Activated CD8-positive, alpha-beta memory T cell treated with anti-CD3 and anti-CD28 coated beads, Interleukin-2, amount 50 U/mL, for 1 hour (primary cell): ENCODE data around the gene MAP3K10.
"Not testable (repeated sequence)": the region's sequence is repeated elsewhere in the genome, so short reads cannot be mapped to it uniquely, and the experiment has no call there.

Experiments used
- DNase-seq: peaks from one replicate; pipeline ENCODE4 v3.0.0-alpha.2; 2020; ENCODE audit errors: extremely low read depth

The MAP3K10 gene

DNA sequence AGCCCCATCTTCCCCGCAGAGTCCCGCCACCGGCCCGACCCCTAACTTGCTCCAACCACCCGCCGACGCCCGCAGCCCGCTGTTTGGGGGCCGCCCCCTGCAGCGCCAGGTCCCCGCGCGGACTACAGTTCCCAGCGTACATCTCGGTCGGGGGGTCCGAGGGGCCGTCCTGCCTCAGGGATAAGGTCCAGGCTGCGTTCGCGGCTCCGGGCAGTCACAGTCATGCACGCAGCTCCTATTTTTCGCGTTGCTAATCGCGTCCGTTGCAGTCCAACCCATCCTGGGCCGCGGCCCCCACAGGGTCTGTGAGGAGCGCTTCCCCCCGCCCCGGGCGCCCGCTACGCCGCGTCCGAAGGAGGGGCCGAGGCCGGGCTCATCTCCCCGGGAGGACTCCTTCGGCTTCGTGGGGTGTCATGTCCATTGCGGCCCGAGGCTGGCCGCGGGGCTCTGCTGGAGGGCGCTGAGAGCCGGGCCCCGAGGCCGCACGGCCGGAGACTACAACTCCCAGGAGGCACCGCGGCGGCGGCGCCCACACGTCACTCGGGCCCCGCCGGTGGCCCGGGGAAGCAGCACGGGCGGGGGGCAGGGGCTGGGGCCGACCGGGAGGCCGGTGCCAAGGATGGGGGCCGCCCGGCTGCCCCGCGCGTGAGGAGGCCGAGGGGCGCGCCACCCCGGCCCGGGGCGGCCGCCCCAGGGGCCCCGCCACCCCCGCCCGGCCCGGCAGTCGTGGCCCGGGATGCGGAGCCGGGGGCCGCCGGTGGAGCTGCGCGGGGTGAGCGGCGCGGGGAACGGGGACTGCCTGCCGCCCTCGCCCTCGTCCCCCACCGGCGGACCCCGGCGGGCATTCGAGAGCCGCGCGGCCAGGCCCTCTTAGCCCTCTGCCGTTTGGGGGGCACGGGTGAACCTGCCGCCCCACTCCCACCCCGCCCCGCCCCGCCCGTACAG, at the start of gene MAP3K10:
MAP3K10 (plus strand) TSS at position 536 of the 945 bp plus-strand sequence. CDS start 606 bp downstream, outside the sequence.
- DNase-seq: peak; percentile 13

DNA sequence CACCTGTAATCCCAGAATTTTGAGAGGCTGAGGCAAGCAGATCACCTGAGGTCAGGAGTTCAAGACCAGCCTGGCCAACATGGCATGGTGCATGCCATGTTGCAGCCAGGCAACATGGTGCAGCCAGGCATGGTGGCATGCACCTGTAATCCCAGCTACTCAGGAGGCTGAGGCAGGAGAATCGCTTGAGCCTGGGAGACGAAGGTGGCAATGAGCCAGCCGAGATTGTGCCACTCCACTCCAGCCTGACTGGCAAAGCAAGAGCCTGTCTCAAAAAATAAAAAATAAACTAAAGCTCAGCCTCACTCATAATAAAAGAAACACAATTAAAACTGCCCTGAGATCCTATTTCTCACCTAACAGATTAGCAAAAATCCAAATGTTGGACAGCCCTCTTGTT, 49.7 kb upstream of the MAP3K10 start:
- DNase-seq: no peak

DNA sequence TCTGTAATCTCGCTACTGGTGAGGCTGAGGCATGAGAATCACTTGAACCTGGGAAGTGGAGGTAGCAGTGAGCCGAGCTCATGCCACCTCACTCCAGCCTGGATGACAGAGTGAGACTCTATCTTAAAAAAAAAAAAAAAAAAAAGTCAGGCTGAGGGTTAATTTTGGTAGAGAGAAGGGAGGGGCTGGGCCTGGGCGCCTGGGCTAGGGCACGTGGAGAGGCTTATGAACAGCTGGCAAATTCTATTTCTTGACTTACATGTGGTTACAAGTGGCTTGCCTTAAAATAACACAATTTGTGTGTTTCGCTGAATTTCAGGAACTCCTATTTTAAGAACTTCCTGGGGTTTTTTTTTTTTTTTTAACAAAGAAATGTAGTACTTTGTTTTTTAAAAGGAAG, 47.6 kb upstream of the MAP3K10 start:
- DNase-seq: no peak

DNA sequence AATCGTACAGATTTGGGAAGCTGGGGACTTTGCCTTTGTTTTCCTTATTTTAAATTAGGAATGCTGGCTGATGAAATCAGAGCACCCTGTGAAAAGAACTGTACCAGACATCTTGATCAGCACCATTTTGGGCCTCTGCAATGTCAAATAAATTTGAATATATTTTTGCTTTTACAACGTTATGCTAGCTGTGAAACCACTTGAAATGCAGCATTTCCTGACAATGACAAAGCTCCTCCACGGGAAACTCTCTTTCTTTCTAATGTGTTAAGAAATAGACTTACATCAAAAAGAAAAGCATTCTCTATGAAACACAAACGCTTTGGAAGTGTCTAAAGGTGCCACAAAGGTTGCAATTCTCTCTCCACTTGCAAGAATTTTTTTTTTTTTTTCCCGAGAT, 47.1 kb upstream of the MAP3K10 start:
- no peak for DNase-seq

DNA sequence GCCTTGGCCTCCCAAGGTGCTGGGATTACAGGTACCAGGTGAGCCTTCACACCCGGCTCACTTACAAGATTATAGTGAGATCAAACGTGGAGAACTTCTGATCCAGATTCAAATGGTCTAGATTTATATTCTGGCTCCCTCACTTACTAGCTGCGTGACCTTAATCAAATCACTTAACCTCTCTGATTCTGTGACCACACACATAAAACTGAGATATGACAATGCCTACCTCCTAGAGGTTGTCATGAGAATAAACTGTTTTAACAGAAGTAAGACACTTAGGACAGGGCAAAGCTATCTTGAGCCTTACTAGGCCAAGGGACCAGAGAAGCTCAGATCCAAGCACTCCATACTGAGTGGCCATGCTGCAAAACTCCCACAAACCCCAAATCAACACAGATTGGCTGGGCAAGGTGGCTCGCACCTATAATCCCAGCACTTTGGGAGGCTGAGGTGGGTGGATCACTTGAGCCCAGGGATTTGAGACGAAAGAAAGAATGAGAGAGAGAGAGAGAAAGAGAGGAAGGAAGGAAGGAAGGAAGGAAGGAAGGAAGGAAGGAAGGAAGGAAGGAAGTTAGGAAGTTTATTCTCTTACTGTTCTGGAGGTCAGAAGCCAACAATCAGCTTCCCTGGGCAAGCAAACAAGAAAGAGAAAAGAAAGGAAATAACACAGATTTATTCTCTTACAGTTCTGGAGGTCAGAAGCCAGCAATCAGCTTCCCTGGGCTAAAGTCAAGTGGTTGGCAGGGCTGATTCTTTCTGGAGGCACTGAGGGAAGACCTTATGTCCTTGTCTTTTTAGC, 46.1 kb upstream of the MAP3K10 start:
- DNase-seq: no peak

DNA sequence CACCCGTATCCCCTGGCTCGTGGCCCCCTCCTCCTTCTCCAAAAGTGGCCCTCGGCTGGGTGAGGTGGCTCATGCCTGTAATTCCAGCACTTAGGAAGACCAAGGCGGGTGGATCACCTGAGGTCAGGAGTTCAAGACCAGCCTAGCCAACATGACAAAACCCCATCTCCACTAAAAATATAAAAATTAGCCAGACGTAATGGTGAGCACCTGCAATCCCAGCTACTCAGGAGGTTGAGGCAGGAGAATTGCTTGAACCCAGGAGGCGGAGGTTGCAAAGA, 45.5 kb upstream of the MAP3K10 start:
- not testable (repeated sequence) for DNase-seq

DNA sequence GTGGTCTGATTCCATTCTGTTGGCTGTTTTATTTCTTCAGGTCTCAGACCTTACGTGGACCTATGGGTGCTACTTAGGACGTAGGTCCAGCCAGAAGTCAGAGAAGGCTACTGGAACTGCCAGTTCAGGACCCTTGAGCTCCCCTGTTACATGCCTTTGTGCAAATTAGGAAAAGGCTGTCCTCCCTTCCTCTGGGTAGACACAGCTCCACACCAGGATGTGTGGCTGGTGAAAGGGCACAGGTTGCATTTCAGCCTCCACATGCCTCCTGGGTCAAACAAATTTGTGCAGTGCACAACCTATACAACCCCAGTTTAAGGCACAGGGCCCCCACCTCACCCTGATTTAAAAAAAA, 43.9 kb upstream of the MAP3K10 start:
- no peak for DNase-seq

DNA sequence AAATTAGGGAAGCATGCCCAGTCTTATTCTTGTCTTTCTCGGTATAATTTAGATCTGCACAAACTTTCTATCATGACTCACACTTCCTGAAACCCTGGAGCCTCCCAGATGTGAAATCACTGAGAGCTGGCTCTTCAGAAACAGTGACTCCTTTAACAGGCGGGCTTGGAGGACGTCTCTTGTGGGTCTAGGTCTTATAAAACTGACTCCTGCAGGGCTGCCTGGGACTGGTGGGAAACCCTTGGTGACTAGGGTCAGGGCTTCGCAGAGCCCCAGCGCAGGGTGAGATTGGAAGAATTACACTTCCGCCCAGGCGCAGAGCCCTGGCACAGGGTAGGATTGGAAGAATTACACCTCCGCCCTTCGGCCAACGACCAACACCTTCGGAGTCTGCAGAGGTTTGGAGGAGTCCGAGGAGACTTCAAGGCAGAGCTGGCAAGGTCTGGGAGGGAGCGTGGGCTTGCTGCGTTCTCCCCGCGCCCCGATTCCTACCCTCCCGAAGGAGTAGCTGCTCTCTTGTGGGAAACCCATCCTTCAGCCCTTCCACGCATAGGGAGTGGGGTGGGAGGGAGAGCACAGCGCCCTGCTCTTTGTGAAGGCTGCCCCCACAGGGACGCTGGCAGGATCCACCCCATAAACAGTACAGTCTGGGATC, 43.4 kb upstream of the MAP3K10 start:
- DNase-seq: no peak

DNA sequence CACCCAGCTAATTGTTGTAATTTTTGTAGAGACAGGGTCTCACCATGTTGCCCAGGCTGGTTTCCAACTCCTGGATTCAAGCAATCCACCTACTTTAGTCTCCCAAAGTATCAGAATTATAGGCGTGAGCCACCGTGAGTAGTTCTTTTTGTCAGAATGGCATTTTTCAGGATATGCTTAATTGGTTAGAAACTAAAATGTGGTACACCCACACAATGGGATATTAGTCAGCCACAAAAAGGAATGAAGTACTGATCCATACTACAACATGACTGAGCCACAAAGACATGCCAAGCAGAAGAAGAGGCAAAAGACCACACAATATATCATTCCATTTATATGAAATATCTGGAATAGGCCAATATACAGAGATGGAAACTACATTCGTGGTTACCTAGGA, 41.7 kb upstream of the MAP3K10 start:
- DNase-seq: no peak

DNA sequence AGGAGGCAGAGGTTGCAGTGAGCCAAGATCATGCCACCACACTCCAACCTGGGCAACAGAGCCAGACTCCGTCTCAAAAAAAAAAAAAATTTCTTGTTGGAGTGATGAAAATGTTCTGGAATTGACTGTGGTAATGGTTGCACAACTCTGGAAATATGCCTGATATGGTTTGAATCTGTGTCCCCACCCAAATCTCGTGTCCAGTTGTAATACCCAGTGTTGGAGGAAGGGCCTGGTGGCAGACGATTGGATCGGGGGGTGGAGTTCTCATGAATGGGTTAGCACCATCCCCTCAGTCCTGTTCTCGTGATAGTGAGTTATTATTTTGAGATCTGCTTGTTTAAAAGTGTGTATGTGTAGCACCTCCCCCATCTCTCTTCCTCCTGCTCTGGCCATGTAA, 41.1 kb upstream of the MAP3K10 start:
- no peak for DNase-seq

DNA sequence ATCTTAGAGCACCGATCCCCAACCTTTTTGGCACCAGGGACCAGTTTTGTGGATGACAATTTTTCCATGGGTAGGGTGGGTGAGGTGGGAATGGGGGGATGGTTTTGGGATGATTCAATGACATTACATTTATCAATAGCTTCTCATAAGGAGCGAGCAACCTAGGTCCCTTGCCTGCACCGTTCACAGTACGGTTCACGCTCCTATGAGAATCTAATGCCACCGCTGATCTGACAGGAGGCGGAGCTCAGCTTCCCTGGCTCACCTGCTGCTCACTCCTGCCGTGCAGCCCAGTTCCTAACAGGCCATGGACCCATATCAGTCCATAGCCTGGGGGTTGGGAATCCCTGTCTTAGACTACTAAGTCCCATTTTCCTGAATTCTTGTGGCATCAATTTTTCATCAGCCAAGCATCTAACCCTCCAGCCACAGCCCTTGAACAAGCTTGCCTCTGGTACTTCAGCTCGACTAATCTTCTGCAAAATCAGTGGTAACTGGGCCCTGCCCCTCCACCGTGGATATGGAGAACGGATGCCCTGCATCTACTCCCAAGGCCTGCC, 37.0 kb upstream of the MAP3K10 start:
- DNase-seq: no peak

DNA sequence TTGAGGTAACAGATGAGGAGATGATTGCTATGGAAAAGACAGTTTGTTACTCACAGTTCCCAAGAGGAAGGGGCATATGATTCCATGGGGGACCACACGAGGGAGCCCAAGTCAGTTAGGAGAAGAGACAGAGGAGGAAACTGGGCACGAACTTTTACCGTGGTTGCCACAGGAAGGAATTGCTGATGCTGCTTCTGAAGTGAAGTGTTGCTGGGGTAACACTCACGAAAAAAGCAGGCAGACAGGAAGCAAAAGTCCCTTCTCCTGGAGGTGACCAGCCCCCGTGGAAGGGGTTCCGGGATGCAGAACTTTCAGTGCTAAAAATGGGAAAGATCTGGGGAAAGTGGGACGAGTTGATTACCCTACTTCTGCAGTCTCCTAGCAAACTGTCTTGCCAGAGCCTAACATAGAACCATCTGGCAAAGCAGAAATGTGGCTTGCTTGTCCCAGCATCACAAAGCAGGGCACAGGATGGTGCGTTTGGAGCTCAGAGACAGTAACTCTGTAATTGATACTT, 35.4 kb upstream of the MAP3K10 start:
- no peak for DNase-seq

DNA sequence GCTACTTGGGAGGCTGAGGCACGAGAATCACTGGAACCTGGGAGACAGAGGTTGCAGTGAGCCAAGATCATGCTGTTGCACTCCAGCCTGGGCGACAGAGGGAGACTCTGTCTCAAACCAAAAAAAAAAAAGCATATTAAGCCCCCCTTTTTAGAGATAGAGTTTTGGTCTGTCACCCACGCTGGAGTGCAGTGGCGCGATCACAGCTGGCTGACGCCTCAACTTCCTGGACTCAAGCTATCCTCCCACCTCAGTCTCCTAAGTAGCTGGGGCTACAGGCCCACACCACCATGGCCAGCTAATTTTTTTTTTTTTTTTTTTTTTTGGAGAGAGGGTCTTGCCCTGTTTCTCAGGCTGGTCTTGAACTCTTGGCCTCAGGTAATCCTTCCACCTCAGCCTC, 34.2 kb upstream of the MAP3K10 start:
- DNase-seq: no peak

DNA sequence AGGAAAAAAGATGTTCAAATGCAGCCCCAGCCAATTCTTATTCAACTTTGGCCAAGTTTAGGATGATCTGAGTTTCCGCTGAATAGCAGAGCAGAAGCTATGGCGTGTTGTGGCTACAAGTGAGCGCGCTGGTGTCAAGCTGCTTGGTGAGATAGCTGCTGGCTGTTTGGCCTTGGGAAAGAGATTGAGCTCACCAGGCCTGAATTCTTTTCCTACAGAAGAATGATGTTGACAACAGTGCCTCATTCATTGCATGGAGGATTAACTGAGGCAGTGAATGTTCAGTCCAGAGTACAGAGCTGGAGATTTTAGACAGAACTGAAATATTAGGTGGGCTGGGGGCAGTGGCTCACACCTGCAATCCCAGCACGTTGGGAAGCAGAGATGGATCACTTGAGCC, 31.5 kb upstream of the MAP3K10 start:
- DNase-seq: no peak

DNA sequence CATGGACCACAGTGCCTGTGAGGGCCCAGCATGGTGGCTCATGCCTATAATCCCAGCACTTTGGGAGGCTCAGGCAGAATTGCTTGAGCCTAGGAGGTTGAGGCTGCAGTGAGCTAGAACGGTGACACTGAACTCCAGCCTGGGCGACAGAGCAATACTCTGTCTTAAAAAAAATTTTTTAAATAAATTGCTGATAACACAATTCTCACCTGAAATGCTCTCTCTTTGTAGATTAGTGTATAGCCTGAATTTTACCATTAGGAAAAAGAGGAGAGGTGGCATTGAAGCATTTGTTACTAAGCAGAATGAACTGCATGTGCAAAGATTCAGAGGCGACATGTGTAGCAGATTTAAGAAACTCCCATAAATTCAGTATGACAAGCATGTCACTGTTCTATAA, 29.1 kb upstream of the MAP3K10 start:
- DNase-seq: no peak

DNA sequence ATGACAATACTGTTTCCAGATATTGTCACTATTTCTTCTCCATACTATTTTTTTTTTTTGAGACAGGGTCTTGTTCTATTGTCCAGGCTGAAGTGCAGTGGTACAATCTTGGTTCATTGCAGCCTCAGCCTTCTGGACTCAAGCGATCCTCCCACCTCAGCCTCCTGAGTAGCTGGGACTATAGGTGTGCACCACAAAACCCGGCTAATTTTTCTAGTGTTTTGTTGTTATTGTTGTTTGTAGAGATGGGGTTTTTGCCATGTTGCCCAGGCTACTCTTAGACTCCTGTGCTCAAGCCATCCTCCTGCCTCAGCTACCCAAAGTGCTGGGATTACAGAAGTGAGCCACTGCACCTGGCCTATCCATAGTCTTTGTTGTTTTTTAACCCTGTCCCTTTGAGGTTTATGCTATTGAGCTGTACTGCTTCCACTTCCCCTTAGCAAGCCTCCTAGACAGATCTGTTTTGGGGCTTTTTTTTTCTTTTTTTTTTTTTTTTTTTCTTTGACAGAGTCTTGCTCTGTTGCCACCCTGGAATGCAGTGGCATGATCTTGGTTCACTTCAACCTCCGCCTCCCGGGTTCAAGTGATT, 27.6 kb upstream of the MAP3K10 start:
- DNase-seq: no peak

DNA sequence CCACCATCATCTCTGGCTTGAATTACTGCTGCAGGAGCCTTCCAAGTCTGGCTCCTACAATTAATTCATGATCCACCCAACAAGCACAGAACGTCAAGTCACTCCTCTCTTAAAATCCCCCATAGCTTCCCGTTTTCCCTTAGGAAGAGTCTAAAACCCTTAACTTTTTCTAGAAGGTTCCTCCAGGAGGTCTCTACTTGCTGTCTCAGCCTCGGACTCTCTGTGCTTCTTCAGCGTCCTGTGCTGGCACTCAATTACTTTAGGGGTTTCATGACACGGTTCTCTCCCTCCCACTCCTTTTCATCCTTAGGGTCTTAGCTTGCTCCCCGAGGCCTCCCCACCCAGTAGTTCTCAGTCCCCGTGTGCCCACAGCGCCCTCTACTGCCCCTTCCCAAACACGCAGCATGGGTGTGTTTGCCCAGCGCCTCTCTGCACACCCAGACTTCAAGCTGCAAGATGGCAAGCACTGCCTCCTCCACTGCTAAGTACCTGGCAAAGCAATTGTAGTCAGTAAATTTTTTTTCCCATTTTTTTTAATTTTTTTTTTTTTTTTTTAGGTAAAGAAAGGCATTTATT, 25.8 kb upstream of the MAP3K10 start:
- DNase-seq: peak; percentile 22

DNA sequence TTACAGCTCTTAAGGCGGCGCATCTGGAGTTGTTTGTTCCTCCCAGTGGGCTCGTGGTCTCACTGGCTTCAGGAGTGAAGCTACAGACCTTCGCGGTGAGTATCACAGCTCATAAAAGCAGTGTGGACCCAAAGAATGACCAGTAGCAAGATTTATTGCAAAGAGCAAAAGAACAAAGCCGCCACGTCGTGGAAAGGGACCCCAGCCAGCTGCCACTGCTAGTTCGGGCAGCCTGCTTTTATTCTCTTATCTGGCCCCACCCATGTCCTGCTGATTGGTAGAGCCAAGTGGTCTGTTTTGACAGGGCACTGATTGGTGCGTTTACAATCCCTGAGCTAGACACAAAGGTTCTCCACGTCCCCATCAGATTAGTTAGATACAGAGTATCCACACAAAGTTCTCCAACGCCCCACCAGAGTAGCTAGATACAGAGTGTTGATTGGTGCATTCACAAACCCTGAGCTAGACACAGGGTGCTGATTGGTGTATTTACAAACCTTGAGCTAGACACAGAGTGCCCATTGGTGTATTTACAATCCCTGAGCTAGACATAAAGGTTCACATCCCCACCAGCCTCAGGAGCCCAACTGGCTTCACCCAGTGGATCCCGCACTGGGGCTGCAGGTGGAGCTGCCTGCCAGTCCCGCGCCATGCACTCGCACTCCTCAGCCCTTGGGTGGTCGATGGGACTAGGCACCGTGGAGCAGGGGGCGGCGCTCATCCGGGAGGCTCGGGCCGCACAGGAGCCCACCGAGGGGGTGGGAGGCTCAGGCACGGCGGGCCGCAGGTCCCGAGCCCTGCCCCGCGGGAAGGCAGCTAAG, 21.5 kb upstream of the MAP3K10 start:
- DNase-seq: not testable (repeated sequence)

DNA sequence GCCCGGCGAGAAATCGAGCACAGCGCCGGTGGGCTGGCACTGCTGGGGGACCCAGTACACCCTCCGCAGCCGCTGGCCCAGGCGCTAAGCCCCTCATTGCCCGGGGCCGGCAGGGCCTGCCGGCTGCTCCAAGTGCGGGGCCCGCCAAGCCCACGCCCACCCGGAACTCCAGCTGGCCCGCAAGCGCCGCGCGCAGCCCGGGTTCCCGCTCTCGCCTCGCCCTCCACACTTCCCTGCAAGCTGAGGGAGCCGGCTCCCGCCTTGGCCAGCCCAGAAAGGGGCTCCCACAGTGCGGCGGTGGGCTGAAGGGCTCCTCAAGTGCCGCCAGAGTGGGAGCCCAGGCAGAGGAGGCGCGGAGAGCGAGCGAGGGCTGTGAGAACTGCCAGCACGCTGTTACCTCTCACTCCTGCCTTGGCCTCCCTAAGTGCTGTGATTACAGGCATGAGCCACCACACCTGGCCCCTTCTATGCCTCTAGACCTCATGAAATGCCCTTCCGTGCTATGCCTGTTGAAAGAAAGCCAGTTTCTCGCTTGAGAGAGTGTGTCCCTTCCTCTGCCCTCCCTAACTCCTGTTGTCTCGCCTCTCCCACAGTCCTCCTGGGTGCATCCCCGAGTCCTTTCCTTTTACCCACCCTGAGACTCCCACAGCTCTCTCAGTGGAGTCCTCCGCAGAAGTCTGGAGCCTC, 20.8 kb upstream of the MAP3K10 start:
- DNase-seq: not testable (repeated sequence)

DNA sequence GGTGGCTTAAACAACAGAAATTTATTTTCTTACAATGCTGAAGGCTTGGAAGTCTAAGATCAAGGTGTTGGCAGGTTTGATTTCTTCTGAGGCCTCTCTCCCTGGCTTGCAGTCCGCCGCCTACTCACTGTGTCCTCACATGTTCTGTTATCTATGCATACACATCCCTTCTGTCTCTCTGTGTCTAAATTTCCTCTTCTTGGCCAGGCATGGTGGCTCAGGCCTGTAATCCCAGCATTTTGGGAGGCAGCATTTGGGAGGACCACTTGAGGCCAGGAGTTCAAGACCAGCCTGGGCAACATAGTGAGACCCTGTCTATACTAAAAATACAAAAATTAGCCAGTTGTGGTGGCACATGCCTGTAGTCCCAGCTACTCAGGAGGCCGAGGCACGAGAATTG, 19.9 kb upstream of the MAP3K10 start:
- DNase-seq: not testable (repeated sequence)
